Right lung (tissue), 5 donors: ENCODE results near the gene EHD4. TPM values are rescaled to one million over a fixed set of nuclear protein-coding genes. Genes with fewer than 3 reads are reported as not detected.

Source experiments
- DNase-seq, 2 donors: peaks; one replicate each; pipeline ENCODE4 v3.0.0-alpha.2; 2013
- polyA plus RNA-seq, 5 donors: library from polyadenylated mRNA; unstranded; fragments of 120-200 nt; gene quantifications; one replicate each; pipeline versions ENCODE4 v1.2.1 to v1.2.3, GENCODE V29; 2013; ENCODE audit warnings: inconsistent platforms in 1 of 5, low replicate concordance in 1 of 5; ENCODE audit not compliant: insufficient read length in 5 of 5, insufficient read depth in 1 of 5

Gene EHD4
- polyA plus RNA-seq, 5 donors: 9.7 to 14.5 (median 11.9) TPM

DNA sequence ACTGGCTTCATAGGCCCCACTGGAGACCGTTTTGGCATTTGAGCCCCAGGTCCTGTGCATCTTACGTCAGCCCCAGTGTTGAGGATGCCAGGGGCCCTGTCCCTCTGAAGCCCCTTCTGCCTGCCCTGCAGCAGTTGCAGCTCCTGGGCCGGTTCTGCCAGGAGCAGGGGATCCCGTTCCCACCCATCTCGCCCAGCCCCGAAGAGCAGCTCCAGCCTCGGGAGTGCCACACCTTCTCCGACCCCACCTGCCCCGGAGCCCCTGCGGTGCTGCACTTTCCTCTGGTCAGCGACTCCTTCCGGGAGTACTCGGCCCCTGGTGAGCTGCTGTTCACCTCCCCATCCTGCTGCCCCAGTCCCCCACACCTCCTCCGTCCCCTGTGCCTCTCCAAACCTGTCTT, 125.2 kb downstream of the EHD4 start:
- no peak for DNase-seq

Other genes with a start within 250 kb of the EHD4 start
- 10 to 100 TPM; 18.2 to 22.7 (median 20.5) TPM for gene MAPKBP1, start 198.1 kb downstream of the EHD4 start, polyA plus RNA-seq
- 10 to 100 TPM; 12.2 to 14.4 (median 13.0) TPM for gene JMJD7, start 144.5 kb downstream of the EHD4 start, polyA plus RNA-seq
- gene PLA2G4B, start 133.7 kb downstream of the EHD4 start, polyA plus RNA-seq: 10 to 100 TPM in 4 of 5 donors, 1 to 10 TPM in 1; 9.7 to 19.2 (median 12.7) TPM
- gene SPTBN5, start 78.5 kb downstream of the EHD4 start, polyA plus RNA-seq: 1 to 10 TPM in 4 of 5 donors, under 1 TPM in 1; 0.99 to 1.8 (median 1.4) TPM
- gene PLA2G4E, start 48.5 kb upstream of the EHD4 start, polyA plus RNA-seq: under 1 TPM in 4 of 5 donors, not detected in 1; 0.06 to 0.15 (median 0.10) TPM
- gene PLA2G4D, start 122.0 kb upstream of the EHD4 start, polyA plus RNA-seq: under 1 TPM; 0.12 to 0.18 (median 0.16) TPM
- 10 to 100 TPM in 2 of 5 donors, 1 to 10 TPM in 3; 4.2 to 12.9 (median 8.3) TPM for gene PLA2G4F, start 184.1 kb upstream of the EHD4 start, polyA plus RNA-seq
- 10 to 100 TPM; 63.7 to 90.3 (median 84.0) TPM for gene VPS39, start 235.7 kb upstream of the EHD4 start, polyA plus RNA-seq